Naive thymus-derived CD4-positive, alpha-beta T cell (primary cell): ENCODE results near the gene SPG7. TPM values are rescaled to one million over a fixed set of nuclear protein-coding genes. Genes with fewer than 3 reads are reported as not detected.
A peak's percentile ranks its signal among the peaks of the same experiment; 100 is the strongest.

ENCODE experiments used
- ATAC-seq: fragments of 150-1000 bp; cut with Tn5 transposase; 2 replicates; pipeline ENCODE4 v1.10.0; 2021; ENCODE audit warnings: mild to moderate bottlenecking, moderate library complexity
- CTCF ChIA-PET: fragments of 350-600 bp; sonication (Branson Sonifier 250); formaldehyde crosslinking; loops from one replicate; lab custom pipeline; 2021; ENCODE audit warnings: antibody characterized with exemption; lab: Charles Lee
- POLR2A ChIA-PET: fragments of 350-600 bp; sonication (Branson Sonifier 250); formaldehyde crosslinking; loops from one replicate; lab custom pipeline; 2021; ENCODE audit warnings: antibody characterized with exemption, inconsistent platforms; lab: Charles Lee
- DNase-seq, 9 donors: peaks; one replicate each; pipeline versions ENCODE4 v3.0.0 to v3.0.0-alpha.2; 2020 to 2022; ENCODE audit warnings: mixed read lengths in 1 of 9
- H3K27ac ChIP-seq: one replicate; pipeline ENCODE4 v1.7.0; 2013; ENCODE audit warnings: mild to moderate bottlenecking, low read depth, low read length, moderate library complexity
- H3K27me3 ChIP-seq, 2 donors: one replicate each; pipeline ENCODE4 v1.7.0; 2013; ENCODE audit warnings: low read length in 2 of 2, mild to moderate bottlenecking in 2 of 2, moderate library complexity in 2 of 2; ENCODE audit not compliant: control insufficient read depth in 2 of 2, insufficient read depth in 2 of 2
- H3K36me3 ChIP-seq, 3 experiments: 1 replicate in 2 of 3; 2 replicates in 1 of 3; pipeline ENCODE4 v1.7.0; 2013; ENCODE audit warnings: low read length in 3 of 3, mild to moderate bottlenecking in 3 of 3, moderate library complexity in 1 of 3; ENCODE audit not compliant: insufficient read depth in 3 of 3, control insufficient read depth in 2 of 3
- H3K4me1 ChIP-seq, 2 donors: one replicate each; pipeline ENCODE4 v1.7.0; 2013; ENCODE audit warnings: low read length in 2 of 2, mild to moderate bottlenecking in 2 of 2, moderate library complexity in 1 of 2; ENCODE audit not compliant: control insufficient read depth in 2 of 2, insufficient read depth in 2 of 2
- H3K4me3 ChIP-seq: 2 replicates; pipeline ENCODE4 v1.7.0; 2013; ENCODE audit warnings: mild to moderate bottlenecking, low read length
- H3K9me3 ChIP-seq, 3 experiments: 1 replicate in 2 of 3; 2 replicates in 1 of 3; pipeline ENCODE4 v1.7.0; 2013; ENCODE audit warnings: low read length in 3 of 3; ENCODE audit not compliant: control insufficient read depth in 2 of 3
- H3K27ac Mint-ChIP-seq, 9 donors: one replicate each; pipeline ENCODE4 v1.8.0; 2020 to 2022; ENCODE audit warnings: mixed read lengths in 9 of 9, mild to moderate bottlenecking in 8 of 9, moderate library complexity in 5 of 9, inconsistent platforms in 2 of 9
- H3K27me3 Mint-ChIP-seq, 5 donors: one replicate each; pipeline ENCODE4 v1.8.0; 2021 to 2022; ENCODE audit warnings: mixed read lengths in 5 of 5, mild to moderate bottlenecking in 1 of 5
- H3K36me3 Mint-ChIP-seq, 5 donors: one replicate each; pipeline ENCODE4 v1.8.0; 2020 to 2022; ENCODE audit warnings: mixed read lengths in 5 of 5, mild to moderate bottlenecking in 3 of 5, inconsistent platforms in 1 of 5
- H3K4me1 Mint-ChIP-seq, 7 donors: one replicate each; pipeline ENCODE4 v1.8.0; 2020 to 2022; ENCODE audit warnings: mixed read lengths in 7 of 7, mild to moderate bottlenecking in 3 of 7, inconsistent platforms in 1 of 7
- H3K4me3 Mint-ChIP-seq, 10 donors: one replicate each; pipeline ENCODE4 v1.8.0; 2020 to 2022; ENCODE audit warnings: mild to moderate bottlenecking in 10 of 10, mixed read lengths in 10 of 10, moderate library complexity in 6 of 10, inconsistent platforms in 2 of 10
- H3K9me3 Mint-ChIP-seq, 11 donors: one replicate each; pipeline ENCODE4 v1.8.0; 2020 to 2022; ENCODE audit warnings: mixed read lengths in 11 of 11, mild to moderate bottlenecking in 4 of 11, inconsistent platforms in 1 of 11, moderate library complexity in 1 of 11
- intact Hi-C, 2 donors: fragments of 100-400 bp; cut with micrococcal nuclease; formaldehyde crosslinking; loops; one replicate each; pipeline ENCODE4 v1.15.1; 2023
- polyA plus RNA-seq, 2 donors: library from polyadenylated mRNA; unstranded; fragments of 300-500 nt; fragmentation: Illumina TruSeq; gene quantifications; one replicate each; pipeline ENCODE4 v1.2.3, GENCODE V29; 2021
- total RNA-seq, 6 experiments: library from RNA in 5 of 6; stranded (reverse) in 5 of 6; gene quantifications; 1 replicate in 5 of 6; 2 replicates in 1 of 6; pipeline ENCODE4 v1.2.3 and lab custom pipeline; 2021 to 2026

Gene SPG7
- total and polyA plus RNA-seq, 7 experiments from 2014 or later = 48.6 to 181 (median 151) TPM

DNA sequence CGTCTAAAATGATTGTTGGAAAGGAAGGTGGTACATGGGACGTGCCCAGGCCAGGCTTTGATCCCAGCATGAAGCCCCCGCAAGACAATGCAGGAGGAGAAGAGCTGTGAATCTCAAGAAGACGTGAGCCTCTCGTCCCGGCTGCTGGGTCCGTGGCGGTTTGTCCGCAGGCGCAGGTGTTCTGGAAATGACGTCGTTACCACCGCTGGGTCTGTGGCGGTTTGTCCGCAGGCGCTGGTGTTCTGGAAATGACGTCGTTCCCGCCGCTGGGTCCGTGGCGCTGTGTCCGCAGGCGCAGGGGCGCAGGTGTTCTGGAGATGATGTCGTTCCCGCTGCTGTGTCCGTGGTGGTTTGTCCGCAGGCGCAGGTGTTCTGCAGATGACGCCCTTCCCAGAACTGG is 14.1 kb downstream of the SPG7 start:
- Histone ChIP-seq H3K4me3 (no peak overlapping the region), H3K36me3 (peaks cover 16 to 98% (median 21%) of the 10 kb centered on the region in 3 experiments), H3K27ac (no peak overlapping the region), H3K4me1 (no peaks in the 10 kb centered on the region), H3K9me3 (no peaks in the 10 kb centered on the region), H3K27me3 (no peaks in the 10 kb centered on the region)
- no peak for DNase-seq
- intact Hi-C loops = no loop called here
- Mint-ChIP-seq H3K36me3 (peaks cover 15 to 64% (median 21%) of the 10 kb centered on the region in 5 donors), H3K4me1 (peaks cover 0 to 16% (median 9%) of the 10 kb centered on the region in 7 donors), H3K27me3 (no peaks in the 10 kb centered on the region), H3K4me3 (no peak overlapping the region), H3K27ac (no peak overlapping the region), H3K9me3 (peaks cover 0 to 1% (median 0%) of the 10 kb centered on the region in 11 donors)
- POLR2A ChIA-PET = interaction anchor here (1.3 kb wide), 1 partner anchor 13 kb away, joined by 3 read pairs; no protein-coding TSS in a partner anchor
- CTCF ChIA-PET = no interaction called here
- ATAC-seq = no peak

DNA sequence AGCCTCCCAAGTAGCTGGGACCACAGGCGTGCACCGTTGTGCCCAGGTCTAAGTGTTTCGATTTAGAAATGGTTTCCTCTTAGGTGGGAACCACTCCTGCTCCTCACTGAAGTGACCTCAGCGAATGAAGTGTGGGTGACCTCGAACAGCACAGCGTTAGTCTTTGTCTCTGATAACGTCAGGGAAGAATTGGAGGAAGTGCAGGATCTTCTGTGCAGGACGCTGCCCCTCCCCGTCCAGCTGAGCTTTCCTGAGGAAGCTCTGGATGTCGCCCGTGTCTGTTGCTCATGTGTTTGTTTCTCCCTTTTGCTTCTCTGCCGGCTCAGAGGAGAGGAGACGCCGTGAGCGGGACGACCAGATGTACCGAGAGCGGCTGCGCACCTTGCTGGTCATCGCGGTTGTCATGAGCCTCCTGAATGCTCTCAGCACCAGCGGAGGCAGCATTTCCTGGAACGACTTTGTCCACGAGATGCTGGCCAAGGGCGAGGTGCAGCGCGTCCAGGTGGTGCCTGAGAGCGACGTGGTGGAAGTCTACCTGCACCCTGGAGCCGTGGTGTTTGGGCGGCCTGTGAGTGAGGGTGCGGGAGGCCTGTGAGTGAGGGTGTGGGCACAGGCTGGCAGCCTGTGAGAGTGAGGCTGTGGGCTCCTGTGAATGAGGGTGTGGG is 15.6 kb downstream of the SPG7 start:
- CTCF ChIA-PET = no interaction called here
- H3K27ac ChIP-seq = no peak overlapping the region
- Mint-ChIP-seq H3K4me1 (peaks cover 0 to 16% (median 5%) of the 10 kb centered on the region in 7 donors), H3K36me3 (peaks cover 7 to 55% (median 13%) of the 10 kb centered on the region in 5 donors), H3K27ac (peak overlapping the region in 1 of 9 donors; percentile 25), H3K27me3 (no peaks in the 10 kb centered on the region), H3K9me3 (no peaks in the 10 kb centered on the region), H3K4me3 (no peak overlapping the region)
- intact Hi-C loops = no loop called here
- H3K4me3 ChIP-seq = no peak overlapping the region
- POLR2A ChIA-PET = no interaction called here
- H3K9me3 ChIP-seq = no peaks in the 10 kb centered on the region
- no peaks in the 10 kb centered on the region for H3K27me3 ChIP-seq
- H3K36me3 ChIP-seq = peaks cover 11 to 94% (median 26%) of the 10 kb centered on the region in 3 experiments
- no peaks in the 10 kb centered on the region for H3K4me1 ChIP-seq
- DNase-seq (no peak), ATAC-seq (no peak)

DNA sequence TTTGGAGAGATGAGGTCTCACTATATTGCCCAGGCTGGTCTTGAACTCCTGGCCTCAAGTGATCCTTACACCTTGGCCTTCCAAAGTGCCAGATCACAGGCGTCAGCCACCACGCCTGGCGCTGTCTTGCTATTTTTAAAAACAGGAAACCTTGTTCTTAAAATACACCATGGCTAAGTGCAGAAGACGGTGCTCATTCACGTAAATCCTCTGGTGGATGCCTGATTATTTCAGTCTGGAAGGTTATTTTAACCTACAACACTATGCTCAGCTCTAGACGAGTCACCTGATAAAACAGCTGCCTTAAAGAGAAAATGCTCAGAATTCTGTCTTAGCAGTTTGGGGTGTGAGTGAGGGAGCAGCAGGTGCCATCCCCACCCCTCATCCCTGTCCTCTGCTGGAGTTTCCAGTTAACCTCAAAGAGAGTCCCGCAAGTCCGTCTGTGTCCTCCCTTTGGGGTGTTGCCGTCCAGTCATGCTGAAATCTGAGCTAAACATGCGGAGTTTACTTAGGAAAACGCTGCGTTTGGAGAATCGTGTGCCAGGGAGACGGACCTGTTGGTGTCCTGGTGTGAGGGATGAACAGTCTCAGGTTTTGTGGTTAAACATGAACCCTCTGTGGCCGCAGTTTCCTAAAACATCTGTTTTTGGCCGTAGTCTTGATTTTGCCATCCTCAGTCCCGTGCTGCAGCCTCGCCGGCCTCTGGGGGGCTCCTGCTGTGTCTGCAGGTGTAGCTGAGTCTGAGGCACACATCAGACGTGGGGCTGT is 17.1 kb downstream of the SPG7 start:
- Histone ChIP-seq H3K9me3 (no peaks in the 10 kb centered on the region), H3K36me3 (peaks cover 14 to 92% (median 26%) of the 10 kb centered on the region in 3 experiments), H3K4me3 (no peak overlapping the region), H3K27me3 (no peaks in the 10 kb centered on the region), H3K4me1 (no peaks in the 10 kb centered on the region), H3K27ac (no peak overlapping the region)
- Mint-ChIP-seq H3K27me3 (no peaks in the 10 kb centered on the region), H3K9me3 (no peaks in the 10 kb centered on the region), H3K36me3 (peaks cover 9 to 54% (median 17%) of the 10 kb centered on the region in 5 donors), H3K4me1 (peaks cover 0 to 11% (median 5%) of the 10 kb centered on the region in 7 donors), H3K4me3 (no peak overlapping the region), H3K27ac (peak overlapping the region in 1 of 9 donors; percentile 76)
- DNase-seq = no peak
- CTCF ChIA-PET = interaction anchor here (1.5 kb wide), 1 partner anchor 24 kb away, joined by 3 read pairs; no protein-coding TSS in a partner anchor
- POLR2A ChIA-PET = interaction anchor here (1.4 kb wide), 1 partner anchor 19 kb away, joined by 5 read pairs; no protein-coding TSS in a partner anchor
- intact Hi-C loops = no loop called here
- no peak for ATAC-seq

DNA sequence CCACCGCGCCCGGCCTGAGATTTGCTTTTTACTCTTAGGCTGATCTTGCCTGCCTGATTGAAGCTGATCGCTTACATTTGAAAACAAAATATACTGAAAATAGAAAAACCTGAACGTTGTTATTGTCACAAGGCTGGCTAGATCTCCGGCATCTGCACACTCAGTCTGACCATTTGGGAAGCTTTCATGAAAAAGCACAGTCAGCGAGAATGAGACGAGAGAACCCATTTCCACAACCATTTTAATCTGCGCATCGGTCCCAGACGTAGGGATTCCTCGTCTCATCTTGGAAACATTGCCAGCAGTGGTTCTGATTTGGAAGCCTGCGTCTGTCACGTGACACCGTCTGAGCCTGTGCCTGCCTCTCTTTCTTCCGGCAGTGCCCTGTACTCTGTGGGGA is 20.9 kb downstream of the SPG7 start:
- CTCF ChIA-PET = no interaction called here
- H3K27ac ChIP-seq = no peak overlapping the region
- H3K27ac Mint-ChIP-seq = peak overlapping the region in 1 of 9 donors; percentile 62
- peaks cover 3 to 7% of the 10 kb centered on the region in 2 donors for H3K4me1 ChIP-seq
- POLR2A ChIA-PET = no interaction called here
- ATAC-seq (no peak), DNase-seq (no peak)
- H3K4me1 Mint-ChIP-seq = peaks cover 6 to 9% (median 8%) of the 10 kb centered on the region in 7 donors
- H3K4me3 ChIP-seq = no peak overlapping the region
- no peaks in the 10 kb centered on the region for H3K27me3 Mint-ChIP-seq
- peaks cover 9 to 48% (median 20%) of the 10 kb centered on the region in 5 donors for H3K36me3 Mint-ChIP-seq
- H3K27me3 ChIP-seq = no peaks in the 10 kb centered on the region
- H3K4me3 Mint-ChIP-seq = no peak overlapping the region
- intact Hi-C loops = no loop called here
- no peaks in the 10 kb centered on the region for H3K9me3 ChIP-seq
- H3K9me3 Mint-ChIP-seq = no peaks in the 10 kb centered on the region
- peaks cover 8 to 79% (median 26%) of the 10 kb centered on the region in 3 experiments for H3K36me3 ChIP-seq

DNA sequence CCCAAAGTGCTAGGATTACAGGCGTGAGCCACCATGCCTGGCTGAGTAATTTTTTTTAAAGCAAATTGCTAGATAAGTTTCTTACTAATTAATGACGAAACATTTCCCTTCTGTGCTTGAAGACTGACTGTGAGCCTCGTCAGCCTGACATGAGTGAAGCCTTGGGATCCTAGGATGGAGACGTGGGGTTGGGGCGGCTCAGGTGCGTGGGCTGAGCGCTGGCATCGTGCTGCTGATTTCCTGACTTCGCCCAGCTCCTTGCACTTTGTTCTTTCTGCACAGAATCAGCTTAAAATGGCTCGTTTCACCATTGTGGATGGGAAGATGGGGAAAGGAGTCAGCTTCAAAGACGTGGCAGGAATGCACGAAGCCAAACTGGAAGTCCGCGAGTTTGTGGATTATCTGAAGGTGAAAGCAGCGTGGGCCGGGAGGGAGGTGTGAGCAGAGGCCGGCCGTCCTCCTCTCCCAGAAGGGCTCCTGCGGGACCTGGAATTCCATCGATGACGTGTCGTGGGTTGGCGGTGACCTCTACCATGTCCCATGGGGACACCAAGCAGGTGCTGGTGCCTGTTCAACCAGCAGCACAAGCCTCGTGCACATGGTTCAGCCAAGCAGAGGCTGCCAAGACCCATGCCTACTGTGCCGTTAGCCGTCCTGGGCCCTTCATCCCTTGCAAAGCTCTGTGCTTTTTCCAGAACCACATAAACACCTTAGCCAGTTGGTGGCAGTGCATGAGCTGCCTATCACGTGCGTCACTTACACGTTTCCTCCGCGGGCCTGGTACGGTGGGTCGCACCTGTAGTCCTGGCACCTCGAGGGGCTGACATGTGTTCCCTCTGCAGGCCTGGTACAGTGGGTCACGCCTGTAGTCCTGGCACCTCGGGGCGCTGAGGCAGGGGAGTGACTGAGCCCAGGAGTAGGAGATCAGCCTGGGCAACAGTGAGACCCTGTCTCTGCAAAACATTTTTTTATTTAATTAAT is 22.5 kb downstream of the SPG7 start:
- POLR2A ChIA-PET = interaction anchor here (2.6 kb wide), 1 partner anchor 28 kb away, joined by 5 read pairs; no protein-coding TSS in a partner anchor
- H3K27me3 Mint-ChIP-seq = no peaks in the 10 kb centered on the region

More for the DNA sequence above, 22.5 kb downstream of the SPG7 start:
- peak overlapping the region in 2 of 9 donors; percentile 28 to 41 for H3K27ac Mint-ChIP-seq
- H3K27ac ChIP-seq = no peak overlapping the region
- no peaks in the 10 kb centered on the region for H3K9me3 Mint-ChIP-seq
- H3K4me3 ChIP-seq = no peak overlapping the region
- peaks cover 9 to 21% of the 10 kb centered on the region in 2 donors for H3K4me1 ChIP-seq
- no peaks in the 10 kb centered on the region for H3K9me3 ChIP-seq
- no peak for DNase-seq
- peaks cover 9 to 42% (median 24%) of the 10 kb centered on the region in 5 donors for H3K36me3 Mint-ChIP-seq
- no peak for ATAC-seq
- intact Hi-C loops = no loop called here
- no peaks in the 10 kb centered on the region for H3K27me3 ChIP-seq
- peaks cover 7 to 68% (median 20%) of the 10 kb centered on the region in 3 experiments for H3K36me3 ChIP-seq
- no peak overlapping the region for H3K4me3 Mint-ChIP-seq
- CTCF ChIA-PET = interaction anchor here (0.6 kb wide), 1 partner anchor 64 kb away, joined by 4 read pairs; no protein-coding TSS in a partner anchor
- peaks cover 18 to 24% (median 23%) of the 10 kb centered on the region in 7 donors for H3K4me1 Mint-ChIP-seq
